Measurements from ENCODE around the gene FEZ2. TPM values are rescaled to one million over a fixed set of nuclear protein-coding genes. Genes with fewer than 3 reads are reported as not detected.
A peak's percentile ranks its signal among the peaks of the same experiment; 100 is the strongest.

FEZ2 gene
- polyA plus RNA-seq, 2 of the 4 experiments (the other 2 are of a cell fraction) = 52.5 to 124 TPM

- no peak for TF ChIP-seq USF2 (IDR thresholded peaks at IDR 0.05)
Measured at GRCh38 chr2:36544638-36545338, 53.2 kb downstream of the FEZ2 start (continued).

DNA sequence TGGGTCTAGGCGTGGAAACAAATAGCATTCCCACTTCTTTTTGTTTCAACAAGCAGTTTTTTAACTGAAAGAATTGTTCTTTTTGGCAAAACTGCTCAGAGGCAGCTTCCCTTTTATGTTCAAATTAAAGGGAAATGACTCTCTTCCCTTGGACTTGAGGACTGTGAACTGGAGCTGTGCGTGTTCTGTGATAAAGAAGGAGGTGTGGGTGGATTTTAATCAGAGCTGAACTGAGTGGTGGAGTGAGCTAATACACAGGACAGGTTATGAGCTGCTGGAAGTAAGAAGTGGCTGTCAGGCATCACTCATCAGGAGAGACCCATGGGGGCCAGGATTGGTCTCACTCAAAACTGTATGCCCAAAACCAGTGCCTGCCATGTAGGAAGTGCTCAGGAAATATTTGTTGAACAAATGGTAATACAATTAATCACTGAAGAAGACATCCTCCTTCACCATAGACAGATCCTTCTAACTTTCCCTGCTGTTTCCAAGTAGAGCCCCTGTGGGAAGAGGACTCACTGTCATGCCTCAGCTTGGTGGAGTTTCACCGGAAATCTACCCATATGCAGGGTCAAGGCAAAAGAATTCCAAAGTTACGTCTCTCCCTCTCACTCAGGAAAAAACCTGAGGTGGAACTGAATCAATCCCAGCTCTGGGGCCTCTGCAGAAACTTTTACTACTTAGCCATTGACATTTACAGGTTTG lies 55.9 kb downstream of the FEZ2 start:
- H3K4me3 ChIP-seq = no peak overlapping the region
- peak overlapping the region in 1 of 2 experiments; percentile 14; a peak in 2 of 6 replicates for H3K27ac ChIP-seq
- DNase-seq (ENCODE audit: low read depth in 1 of 2, low spot score in 1 of 2) = no peak
- 94% methylated on average over 4 of the region's 4 CpGs for WGBS (ENCODE audit: missing lambda C conversion rate)
- H3K4me1 ChIP-seq = peaks cover 26% of the 10 kb centered on the region
- peak; percentile 2 to 7; a peak in 2 of 6 replicates for ATAC-seq
- CTCF ChIA-PET = interaction anchor here (0.6 to 2.3 kb wide), 4 partner anchors 10 to 82 kb away, joined by 3 to 7 read pairs (median 4); no protein-coding TSS in a partner anchor
- no peak for FAIRE-seq
- no peak overlapping the region for H3K4me2 ChIP-seq
- H3K9me3 ChIP-seq = no peaks in the 10 kb centered on the region
- POLR2A ChIA-PET = no interaction called here
- TF ChIP-seq EHF (CRISPR knock-in tag; IDR thresholded peaks at IDR 0.05) (no peak), CEBPB (IDR thresholded peaks at IDR 0.05) (no peak), RARB (CRISPR knock-in tag; IDR thresholded peaks at IDR 0.05) (no peak), POLR2A (IDR thresholded peaks at IDR 0.05; ENCODE audit: low read length) (no peak), ZFP36 (IDR thresholded peaks at IDR 0.05; ENCODE audit: borderline replicate concordance, partially characterized antibody) (no peak), RAD21 (conservative IDR thresholded peaks at IDR 0.05 in 1 of 2, IDR thresholded peaks at IDR 0.05 in 1 of 2) (no peak), TFCP2L1 (CRISPR knock-in tag; IDR thresholded peaks at IDR 0.05) (no peak), CHD2 (IDR thresholded peaks at IDR 0.05; ENCODE audit: low read length, partially characterized antibody) (no peak), NR3C1 (IDR thresholded peaks at IDR 0.05) (no peak), JUNB (IDR thresholded peaks at IDR 0.05) (no peak), KDM5A (IDR thresholded peaks at IDR 0.05) (no peak), ESRRA (IDR thresholded peaks at IDR 0.05; ENCODE audit: borderline replicate concordance, low read length) (no peak), NPAS2 (CRISPR knock-in tag; IDR thresholded peaks at IDR 0.05; ENCODE audit: borderline replicate concordance) (no peak), RNF2 (IDR thresholded peaks at IDR 0.05; ENCODE audit: borderline replicate concordance, low read depth) (no peak), HES2 (IDR thresholded peaks at IDR 0.05) (no peak), FOSL2 (IDR thresholded peaks at IDR 0.05) (no peak), FOSL2 (CRISPR knock-in tag; IDR thresholded peaks at IDR 0.05) (no peak), GATA3 (IDR thresholded peaks at IDR 0.05; ENCODE audit: borderline replicate concordance) (no peak)
- TF ChIP-seq, protein P1, sequence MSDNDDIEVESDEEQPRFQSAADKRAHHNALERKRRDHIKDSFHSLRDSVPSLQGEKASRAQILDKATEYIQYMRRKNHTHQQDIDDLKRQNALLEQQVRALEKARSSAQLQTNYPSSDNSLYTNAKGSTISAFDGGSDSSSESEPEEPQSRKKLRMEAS (IDR thresholded peaks at IDR 0.05) = no peak

DNA sequence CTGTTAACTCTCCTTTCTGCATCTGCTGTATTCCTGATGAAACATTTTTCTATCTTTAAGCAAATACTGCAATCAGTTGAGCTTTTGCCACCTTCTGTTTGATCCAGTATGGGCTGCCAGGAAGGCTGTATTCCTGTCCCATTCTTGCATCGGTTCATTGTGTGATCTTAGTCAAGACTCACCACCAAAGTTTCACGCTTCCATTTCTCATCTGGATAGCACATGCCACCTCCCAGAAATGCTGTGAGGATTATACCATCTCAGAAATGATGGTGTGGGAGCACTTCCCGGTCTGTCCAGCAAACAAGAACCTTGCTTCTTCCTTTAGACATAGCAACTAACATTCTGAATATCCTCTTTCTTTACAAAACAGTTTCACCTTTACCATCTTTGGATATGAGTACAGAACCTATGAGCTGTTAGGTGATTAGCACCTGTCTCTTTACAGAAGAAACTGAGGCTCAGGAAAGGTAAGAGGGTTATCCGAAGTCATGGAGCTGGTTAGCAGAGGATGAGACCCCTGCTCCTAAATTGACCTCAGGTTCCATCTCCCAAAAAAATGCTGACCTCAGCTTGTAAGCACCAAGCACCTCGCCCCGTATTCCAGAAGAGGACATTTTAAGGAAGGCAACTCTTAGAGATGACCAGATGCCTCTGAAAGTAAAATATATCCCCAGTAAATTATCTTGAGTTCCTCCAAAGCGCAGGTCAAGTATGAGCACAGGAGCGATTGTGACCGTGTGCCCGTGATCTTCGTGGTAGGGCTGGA lies 56.8 kb downstream of the FEZ2 start:
- no peak overlapping the region for H3K4me2 ChIP-seq
- peaks cover 20% of the 10 kb centered on the region for H3K4me1 ChIP-seq
- 88% methylated on average over 11 of the region's 11 CpGs for WGBS (ENCODE audit: missing lambda C conversion rate)
- ChIA-PET POLR2A (no interaction called here), CTCF (interaction anchor here (0.6 to 4.8 kb wide), 9 partner anchors 11 to 188 kb away, joined by 3 to 18 read pairs (median 3); no protein-coding TSS in a partner anchor)
- H3K4me3 ChIP-seq = no peak overlapping the region
- ATAC-seq (no peak), DNase-seq (ENCODE audit: low read depth in 1 of 2, low spot score in 1 of 2) (no peak), FAIRE-seq (no peak)
- no peak overlapping the region for H3K27ac ChIP-seq
- no peaks in the 10 kb centered on the region for H3K9me3 ChIP-seq
- peak; percentile 96 for TF ChIP-seq MAFK (IDR thresholded peaks at IDR 0.05; ENCODE audit: partially characterized antibody)
- no peak for TF ChIP-seq NPAS2 (CRISPR knock-in tag; IDR thresholded peaks at IDR 0.05; ENCODE audit: borderline replicate concordance)
- TF ChIP-seq, protein P1 (IDR thresholded peaks at IDR 0.05) = 0 out of 2 replicates have a peak, but pooled peaks have one; percentile 3
- TF ChIP-seq USF2 (IDR thresholded peaks at IDR 0.05) = no peak

All from A549 (cell line).